ENCODE results near the gene GPRC5A. TPM values are rescaled to one million over a fixed set of nuclear protein-coding genes. Genes with fewer than 3 reads are reported as not detected.

The GPRC5A gene
- total RNA-seq, 1 donor from 2014 or later, result 28.7 TPM

DNA sequence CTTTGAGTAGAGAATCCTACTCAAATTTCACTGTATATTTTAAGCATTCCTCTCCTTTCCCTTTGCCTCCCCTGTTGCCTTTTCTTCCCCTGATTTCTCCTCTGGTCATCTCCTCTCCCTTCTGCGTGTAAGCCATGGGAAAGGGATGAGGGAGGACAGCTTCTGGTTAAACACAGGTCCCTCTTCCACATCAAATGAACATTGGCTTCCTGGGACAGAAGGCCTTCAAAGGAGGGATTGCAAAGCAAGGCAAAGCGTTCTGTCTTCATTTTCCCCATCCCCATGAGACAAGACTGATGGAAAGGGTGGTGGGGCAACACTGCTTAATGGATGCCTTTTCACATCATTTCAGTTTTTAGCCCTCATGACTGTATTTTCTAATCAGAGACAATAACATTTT lies 26.2 kb downstream of the GPRC5A start:
- TF ChIP-seq, protein P1, sequence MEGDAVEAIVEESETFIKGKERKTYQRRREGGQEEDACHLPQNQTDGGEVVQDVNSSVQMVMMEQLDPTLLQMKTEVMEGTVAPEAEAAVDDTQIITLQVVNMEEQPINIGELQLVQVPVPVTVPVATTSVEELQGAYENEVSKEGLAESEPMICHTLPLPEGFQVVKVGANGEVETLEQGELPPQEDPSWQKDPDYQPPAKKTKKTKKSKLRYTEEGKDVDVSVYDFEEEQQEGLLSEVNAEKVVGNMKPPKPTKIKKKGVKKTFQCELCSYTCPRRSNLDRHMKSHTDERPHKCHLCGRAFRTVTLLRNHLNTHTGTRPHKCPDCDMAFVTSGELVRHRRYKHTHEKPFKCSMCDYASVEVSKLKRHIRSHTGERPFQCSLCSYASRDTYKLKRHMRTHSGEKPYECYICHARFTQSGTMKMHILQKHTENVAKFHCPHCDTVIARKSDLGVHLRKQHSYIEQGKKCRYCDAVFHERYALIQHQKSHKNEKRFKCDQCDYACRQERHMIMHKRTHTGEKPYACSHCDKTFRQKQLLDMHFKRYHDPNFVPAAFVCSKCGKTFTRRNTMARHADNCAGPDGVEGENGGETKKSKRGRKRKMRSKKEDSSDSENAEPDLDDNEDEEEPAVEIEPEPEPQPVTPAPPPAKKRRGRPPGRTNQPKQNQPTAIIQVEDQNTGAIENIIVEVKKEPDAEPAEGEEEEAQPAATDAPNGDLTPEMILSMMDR (IDR thresholded peaks at IDR 0.05; ENCODE audit: insufficient read depth, low read length, poor library complexity, severe bottlenecking), result no peak
- H3K27me3 ChIP-seq (ENCODE audit: control insufficient read depth, insufficient read depth, low read length), result no peaks in the 10 kb centered on the region
- no peak overlapping the region for H3K4me3 ChIP-seq (ENCODE audit: low read depth, low read length)
- DNase-seq (ENCODE audit: low read depth), result no peak
- H3K36me3 ChIP-seq (ENCODE audit: control insufficient read depth, insufficient read depth, low read length), result no peaks in the 10 kb centered on the region

DNA sequence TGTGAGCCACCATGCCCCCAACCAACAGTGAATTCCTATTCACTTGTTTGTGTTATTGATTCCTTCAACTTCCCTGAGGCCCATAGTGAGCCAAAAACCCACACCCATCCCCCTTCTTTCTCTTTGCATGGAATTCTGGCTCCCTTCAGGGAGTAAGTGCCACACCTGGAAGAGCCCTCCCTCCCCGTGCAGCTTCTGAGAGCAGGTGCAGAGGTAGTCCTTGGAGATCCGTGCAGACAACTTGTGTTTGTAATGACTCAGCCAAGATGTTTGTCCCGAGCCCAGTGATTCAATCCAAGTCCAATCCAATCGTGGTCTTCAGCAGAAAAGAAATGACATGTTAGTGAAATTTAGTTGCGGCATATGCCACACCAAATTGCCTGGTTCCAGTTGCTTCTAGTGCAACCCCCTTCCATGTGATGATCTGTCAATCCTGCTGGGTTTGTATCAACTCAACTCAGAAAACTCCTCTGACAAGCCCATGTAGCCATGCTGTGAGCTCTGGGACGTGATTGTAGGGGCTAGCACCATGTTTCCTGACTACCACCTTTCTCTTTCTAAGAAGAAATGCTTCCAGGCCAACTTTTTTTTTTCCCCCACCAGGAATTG lies 27.5 kb downstream of the GPRC5A start:
- TF ChIP-seq, protein P1 (IDR thresholded peaks at IDR 0.05; ENCODE audit: insufficient read depth, low read length, poor library complexity, severe bottlenecking), result no peak
- Histone ChIP-seq H3K27me3 (ENCODE audit: control insufficient read depth, insufficient read depth, low read length) (no peaks in the 10 kb centered on the region), H3K36me3 (ENCODE audit: control insufficient read depth, insufficient read depth, low read length) (no peaks in the 10 kb centered on the region), H3K4me3 (ENCODE audit: low read depth, low read length) (no peak overlapping the region)
- DNase-seq (ENCODE audit: low read depth), result no peak

DNA sequence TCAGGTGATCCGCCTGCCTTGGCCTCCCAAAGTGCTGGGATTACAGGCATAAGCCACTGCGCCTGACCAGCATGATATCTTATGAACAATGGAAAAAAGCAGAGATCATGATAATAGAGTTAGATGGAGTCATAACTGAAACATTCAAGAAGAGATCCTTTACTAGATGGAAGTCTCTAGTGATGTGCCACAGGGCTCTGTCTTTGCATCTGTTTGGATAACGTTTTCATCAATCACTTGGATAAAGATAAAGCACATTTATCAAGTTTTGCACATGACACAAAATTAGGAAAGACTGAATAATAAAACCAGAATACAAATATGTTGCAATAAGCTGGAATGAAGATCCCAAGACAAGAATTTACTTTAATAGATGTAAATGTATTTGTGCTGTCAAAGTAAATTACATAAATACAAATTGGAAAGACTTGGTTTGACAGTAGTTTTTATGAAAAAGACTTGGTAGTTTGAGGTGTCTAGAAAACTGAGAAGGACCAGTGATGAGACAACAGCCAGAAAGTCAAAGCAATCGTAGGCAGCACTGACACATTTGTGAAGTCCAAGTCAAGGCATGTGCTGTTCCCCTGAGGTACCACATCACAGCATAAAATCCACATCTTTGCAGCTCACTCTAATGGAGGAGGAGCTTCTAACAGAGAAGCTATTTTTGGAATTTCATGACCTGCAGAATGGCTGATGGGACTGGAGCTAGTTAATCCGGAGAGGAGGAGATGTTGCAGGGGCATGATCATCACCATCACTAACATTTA lies 28.5 kb downstream of the GPRC5A start:
- TF ChIP-seq, protein P1 (IDR thresholded peaks at IDR 0.05; ENCODE audit: insufficient read depth, low read length, poor library complexity, severe bottlenecking), result no peak
- no peak overlapping the region for H3K4me3 ChIP-seq (ENCODE audit: low read depth, low read length)
- no peaks in the 10 kb centered on the region for H3K36me3 ChIP-seq (ENCODE audit: control insufficient read depth, insufficient read depth, low read length)
- no peak for DNase-seq (ENCODE audit: low read depth)
- no peaks in the 10 kb centered on the region for H3K27me3 ChIP-seq (ENCODE audit: control insufficient read depth, insufficient read depth, low read length)

DNA sequence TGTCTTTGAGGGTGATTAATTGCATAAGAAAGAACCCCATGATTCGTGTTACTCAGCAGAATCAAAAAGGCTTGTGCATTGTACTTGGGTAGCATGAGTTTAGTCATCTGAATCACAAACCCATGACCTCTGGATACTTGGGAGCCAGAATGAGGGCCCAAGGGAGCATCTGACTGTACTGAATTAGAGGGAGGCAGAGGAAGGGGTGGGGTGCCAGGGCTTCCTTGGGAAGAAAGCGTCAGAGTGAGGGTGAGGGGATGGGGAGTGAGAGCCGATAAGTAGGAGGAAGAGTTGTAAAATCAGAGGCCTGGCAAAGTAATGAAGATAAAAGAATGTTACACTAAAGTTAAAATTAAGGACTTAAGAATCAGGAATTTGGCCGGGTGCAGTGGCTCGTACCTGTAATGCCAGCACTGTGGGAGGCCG lies 30.8 kb downstream of the GPRC5A start:
- Histone ChIP-seq H3K4me3 (ENCODE audit: low read depth, low read length) (no peak overlapping the region), H3K27me3 (ENCODE audit: control insufficient read depth, insufficient read depth, low read length) (no peaks in the 10 kb centered on the region), H3K36me3 (ENCODE audit: control insufficient read depth, insufficient read depth, low read length) (no peaks in the 10 kb centered on the region)
- no peak for DNase-seq (ENCODE audit: low read depth)
- TF ChIP-seq, protein P1 (IDR thresholded peaks at IDR 0.05; ENCODE audit: insufficient read depth, low read length, poor library complexity, severe bottlenecking), result no peak

DNA sequence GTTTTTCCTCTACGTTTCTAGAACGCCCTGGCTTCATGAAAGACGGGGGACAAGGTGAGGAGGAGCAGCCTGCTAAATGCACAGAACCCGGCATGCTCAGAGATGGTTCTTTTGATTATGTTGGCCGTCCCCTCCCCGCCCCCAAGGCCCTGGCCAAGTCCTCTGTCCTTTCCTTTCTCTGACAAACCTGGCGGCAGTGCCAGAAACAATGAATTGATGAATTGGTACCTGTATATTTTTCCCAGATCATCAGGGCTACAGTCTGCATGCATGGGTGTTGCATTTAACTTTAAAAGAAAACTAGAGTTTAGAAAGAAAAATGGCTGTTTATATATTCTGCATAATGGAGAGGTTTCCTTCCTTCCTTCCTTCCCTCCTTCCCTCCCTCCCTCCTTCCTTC lies 31.6 kb downstream of the GPRC5A start:
- no peak for DNase-seq (ENCODE audit: low read depth)
- no peaks in the 10 kb centered on the region for H3K36me3 ChIP-seq (ENCODE audit: control insufficient read depth, insufficient read depth, low read length)
- H3K27me3 ChIP-seq (ENCODE audit: control insufficient read depth, insufficient read depth, low read length), result no peaks in the 10 kb centered on the region
- H3K4me3 ChIP-seq (ENCODE audit: low read depth, low read length), result no peak overlapping the region
- TF ChIP-seq, protein P1 (IDR thresholded peaks at IDR 0.05; ENCODE audit: insufficient read depth, low read length, poor library complexity, severe bottlenecking), result no peak
